Body of pancreas (tissue), 4 donors: ENCODE measurements around the gene DPYD. TPM values are rescaled to one million over a fixed set of nuclear protein-coding genes. Genes with fewer than 3 reads are reported as not detected.

Experiments used
- ATAC-seq: fragments of 150-250 bp; one replicate; pipeline ENCODE4 v1.9.1; 2016
- DNase-seq, 4 donors: peaks; one replicate each; pipeline ENCODE4 v3.0.0-alpha.2; 2019
- H3K27ac ChIP-seq, 4 donors: fragments of 200-600 bp; sonication (generic); 1 replicate in 3 of 4; 2 replicates in 1 of 4; pipeline versions ENCODE4 v1.5.1 to v1.6.1; 2016 to 2019; ENCODE audit warnings: mild to moderate bottlenecking in 1 of 4, mixed read lengths in 1 of 4, moderate library complexity in 1 of 4
- H3K27me3 ChIP-seq, 2 donors: fragments of 200-600 bp; sonication (generic); one replicate each; pipeline ENCODE4 v1.6.0; 2016; ENCODE audit warnings: mild to moderate bottlenecking in 1 of 2
- H3K36me3 ChIP-seq, 2 donors: fragments of 200-600 bp; sonication (generic); replicated peaks in 1 of 2; 2 replicates each; pipeline ENCODE4 v1.5.1; 2016; ENCODE audit warnings: low read depth in 2 of 2; ENCODE audit not compliant: insufficient read depth in 1 of 2
- H3K4me1 ChIP-seq: fragments of 200-600 bp; sonication (generic); one replicate; pipeline ENCODE4 v1.6.0; 2016
- H3K4me3 ChIP-seq, 2 donors: fragments of 200-600 bp; sonication (generic); 1 replicate in 1 of 2; 2 replicates in 1 of 2; pipeline ENCODE4 v1.5.1; 2016 to 2019
- H3K9me3 ChIP-seq, 3 donors: fragments of 200-600 bp; sonication (generic); 1 replicate in 2 of 3; 2 replicates in 1 of 3; pipeline ENCODE4 v1.5.1; 2016
- POLR2A ChIP-seq, 3 donors: fragments of 450-650 bp; IDR thresholded peaks; one replicate each; pipeline ENCODE4 v1.6.1; 2016; ENCODE audit warnings: antibody characterized with exemption in 3 of 3, mild to moderate bottlenecking in 2 of 3
- WGBS, 2 donors: methylation state at CpG; one replicate each; pipeline ENCODE4 v1.1.5; 2017; 5-methylcytosine and 5-hydroxymethylcytosine counted together
- intact Hi-C: fragments of 100-400 bp; cut with DNase I; formaldehyde crosslinking; loops from one replicate; pipeline ENCODE4 v1.15.1; 2023
- total RNA-seq, 2 donors: library from RNA; depleted of rRNA; stranded (reverse); fragments of >200 nt; gene quantifications; one replicate each; pipeline ENCODE4 v1.1.0, GENCODE V29; 2016
- TF ChIP-seq, protein P1 (sequence below), 7 experiments: fragments of 450-650 bp in 4 of 7; fragments of 200-600 bp in 3 of 7; sonication (generic) in 3 of 7; IDR thresholded peaks; one replicate each; pipeline ENCODE4 v1.5.1; 2016 to 2019; ENCODE audit warnings: antibody characterized with exemption in 7 of 7

The DPYD gene
- total RNA-seq, 2 donors from 2014 or later = 13.8 to 17.1 TPM

DNA sequence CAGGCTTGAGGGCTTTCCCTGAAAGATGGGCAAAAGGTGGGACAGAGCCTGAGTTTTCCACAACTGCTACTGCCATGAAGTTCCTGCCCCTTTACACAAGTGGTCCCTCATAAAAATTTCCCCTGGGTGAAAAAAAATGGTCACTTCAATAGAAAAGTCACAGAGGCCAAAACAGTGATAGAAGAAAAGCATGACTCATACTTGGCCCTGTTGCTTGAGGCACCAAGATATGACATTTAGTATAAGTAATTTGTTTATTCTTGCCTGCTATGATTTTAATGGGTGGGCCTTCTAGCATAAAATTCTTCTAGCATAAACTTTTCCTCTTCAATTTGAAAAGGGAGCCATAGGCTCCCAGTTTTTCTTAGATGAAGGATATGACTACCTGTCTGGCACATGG is 280.2 kb downstream of the DPYD start:
- no peaks in the 10 kb centered on the region for H3K9me3 ChIP-seq
- TF ChIP-seq POLR2A (IDR thresholded peaks at IDR 0.05) = no peak
- TF ChIP-seq, protein P1, sequence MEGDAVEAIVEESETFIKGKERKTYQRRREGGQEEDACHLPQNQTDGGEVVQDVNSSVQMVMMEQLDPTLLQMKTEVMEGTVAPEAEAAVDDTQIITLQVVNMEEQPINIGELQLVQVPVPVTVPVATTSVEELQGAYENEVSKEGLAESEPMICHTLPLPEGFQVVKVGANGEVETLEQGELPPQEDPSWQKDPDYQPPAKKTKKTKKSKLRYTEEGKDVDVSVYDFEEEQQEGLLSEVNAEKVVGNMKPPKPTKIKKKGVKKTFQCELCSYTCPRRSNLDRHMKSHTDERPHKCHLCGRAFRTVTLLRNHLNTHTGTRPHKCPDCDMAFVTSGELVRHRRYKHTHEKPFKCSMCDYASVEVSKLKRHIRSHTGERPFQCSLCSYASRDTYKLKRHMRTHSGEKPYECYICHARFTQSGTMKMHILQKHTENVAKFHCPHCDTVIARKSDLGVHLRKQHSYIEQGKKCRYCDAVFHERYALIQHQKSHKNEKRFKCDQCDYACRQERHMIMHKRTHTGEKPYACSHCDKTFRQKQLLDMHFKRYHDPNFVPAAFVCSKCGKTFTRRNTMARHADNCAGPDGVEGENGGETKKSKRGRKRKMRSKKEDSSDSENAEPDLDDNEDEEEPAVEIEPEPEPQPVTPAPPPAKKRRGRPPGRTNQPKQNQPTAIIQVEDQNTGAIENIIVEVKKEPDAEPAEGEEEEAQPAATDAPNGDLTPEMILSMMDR (IDR thresholded peaks at IDR 0.05) = no peak
- H3K27me3 ChIP-seq = no peaks in the 10 kb centered on the region
- DNase-seq (no peak), ATAC-seq (no peak)
- H3K36me3 ChIP-seq = no peaks in the 10 kb centered on the region
- no peak overlapping the region for H3K27ac ChIP-seq
- H3K4me3 ChIP-seq = no peak overlapping the region
- intact Hi-C loops = no loop called here
- no peaks in the 10 kb centered on the region for H3K4me1 ChIP-seq

DNA sequence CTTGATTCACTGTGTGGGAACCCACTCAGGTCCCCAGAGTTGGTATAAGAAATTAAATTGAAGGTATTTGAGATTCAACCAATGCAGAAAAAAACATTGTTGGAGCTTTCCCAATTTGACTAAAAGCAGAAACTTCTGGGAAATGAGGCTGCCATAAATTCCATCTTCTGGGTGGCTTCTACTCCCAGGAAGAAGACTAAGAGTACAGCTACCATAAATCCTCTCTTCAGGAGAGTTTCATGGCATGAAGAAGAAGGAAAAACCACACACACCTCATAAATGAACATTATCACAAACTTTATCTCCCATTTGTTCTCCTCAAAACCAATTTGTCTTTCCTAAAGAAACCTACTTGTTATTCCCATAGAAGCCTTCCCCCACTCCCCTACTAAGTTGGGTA is 283.9 kb downstream of the DPYD start:
- DNase-seq (no peak), ATAC-seq (no peak)
- no peaks in the 10 kb centered on the region for H3K36me3 ChIP-seq
- H3K4me3 ChIP-seq = no peak overlapping the region
- intact Hi-C loops = no loop called here
- no peaks in the 10 kb centered on the region for H3K4me1 ChIP-seq
- no peaks in the 10 kb centered on the region for H3K27me3 ChIP-seq
- TF ChIP-seq POLR2A (IDR thresholded peaks at IDR 0.05) = no peak
- no peak overlapping the region for H3K27ac ChIP-seq
- no peaks in the 10 kb centered on the region for H3K9me3 ChIP-seq

DNA sequence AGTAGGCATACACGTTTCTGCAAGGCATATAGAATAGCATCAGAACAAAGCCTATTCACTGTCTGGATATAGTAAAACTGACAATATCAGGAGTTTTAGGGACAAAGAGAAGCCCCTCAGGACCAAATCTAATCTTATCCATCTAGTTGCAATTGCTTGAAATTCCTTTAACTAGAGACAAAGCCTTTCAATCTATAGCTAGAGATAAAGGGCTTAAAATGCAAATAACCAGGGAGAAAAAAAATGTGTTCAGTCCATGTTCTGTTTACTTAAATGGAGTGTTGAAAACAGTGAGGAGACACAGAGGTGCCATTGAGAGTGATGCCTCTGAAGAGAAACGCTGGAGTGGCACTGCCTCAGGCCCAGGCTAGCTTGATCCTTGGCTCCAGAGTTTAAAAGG is 286.1 kb downstream of the DPYD start:
- no peak for ATAC-seq
- no peak for DNase-seq
- Histone ChIP-seq H3K36me3 (no peaks in the 10 kb centered on the region), H3K9me3 (no peaks in the 10 kb centered on the region), H3K27ac (no peak overlapping the region), H3K27me3 (no peaks in the 10 kb centered on the region), H3K4me3 (no peak overlapping the region), H3K4me1 (no peaks in the 10 kb centered on the region)
- TF ChIP-seq, protein P1 (IDR thresholded peaks at IDR 0.05) = no peak
- no peak for TF ChIP-seq POLR2A (IDR thresholded peaks at IDR 0.05)
- intact Hi-C loops = no loop called here
- 55 to 67% methylated on average over 2 of the region's 2 CpGs for WGBS, 2 donors

DNA sequence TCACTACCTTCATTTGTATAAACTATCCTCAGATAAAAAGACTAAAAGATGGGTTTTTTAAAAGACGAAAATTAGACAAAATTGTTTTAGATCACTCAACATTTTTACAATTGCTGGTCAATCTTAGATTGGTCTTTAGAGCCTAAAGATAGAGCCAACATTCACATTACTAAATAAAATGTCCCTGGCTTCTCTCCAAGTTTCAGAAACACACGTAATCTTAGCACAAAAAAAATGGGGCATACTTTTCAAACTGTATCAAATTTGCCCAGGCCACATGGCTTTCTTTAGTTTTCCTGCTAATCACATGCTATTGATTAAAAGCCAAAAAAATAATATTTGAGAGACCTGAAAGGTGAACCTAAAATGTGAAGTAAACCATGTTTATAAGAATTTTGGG is 288.1 kb downstream of the DPYD start:
- DNase-seq = no peak
- 54 to 78% methylated on average over 2 of the region's 2 CpGs for WGBS, 2 donors
- TF ChIP-seq, protein P1 (IDR thresholded peaks at IDR 0.05) = no peak
- TF ChIP-seq POLR2A (IDR thresholded peaks at IDR 0.05) = no peak
- H3K36me3 ChIP-seq = no peaks in the 10 kb centered on the region
- ATAC-seq = no peak
- no peaks in the 10 kb centered on the region for H3K4me1 ChIP-seq
- H3K9me3 ChIP-seq = no peaks in the 10 kb centered on the region
- no peak overlapping the region for H3K27ac ChIP-seq
- H3K4me3 ChIP-seq = no peak overlapping the region
- H3K27me3 ChIP-seq = no peaks in the 10 kb centered on the region
- intact Hi-C loops = no loop called here

DNA sequence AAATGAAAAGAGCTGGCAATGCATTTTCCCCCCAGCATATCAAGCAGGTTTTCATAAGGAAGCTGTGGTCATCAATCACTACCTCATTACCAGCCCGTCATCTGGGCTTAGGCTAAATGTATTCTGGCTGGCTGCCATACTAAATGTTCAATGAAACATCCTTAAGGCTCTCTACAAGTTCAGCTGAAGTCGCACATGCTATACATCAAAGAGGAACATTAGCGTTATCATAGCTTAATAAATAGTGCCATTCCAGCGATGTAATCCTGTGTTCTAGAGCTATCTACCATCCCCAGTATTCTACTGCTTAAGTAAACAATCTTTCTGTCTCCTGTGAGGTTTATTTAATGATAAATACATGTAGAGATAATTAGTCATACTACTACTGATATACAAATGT is 288.8 kb downstream of the DPYD start:
- ATAC-seq = no peak

More for the DNA sequence above, 288.8 kb downstream of the DPYD start:
- H3K27ac ChIP-seq = no peak overlapping the region
- no peak for DNase-seq
- no peak overlapping the region for H3K4me3 ChIP-seq
- H3K27me3 ChIP-seq = no peaks in the 10 kb centered on the region
- TF ChIP-seq POLR2A (IDR thresholded peaks at IDR 0.05) = no peak
- TF ChIP-seq, protein P1 (IDR thresholded peaks at IDR 0.05) = no peak
- 43 to 48% methylated on average over 4 of the region's 4 CpGs for WGBS, 2 donors
- no peaks in the 10 kb centered on the region for H3K4me1 ChIP-seq
- no peaks in the 10 kb centered on the region for H3K36me3 ChIP-seq
- no peaks in the 10 kb centered on the region for H3K9me3 ChIP-seq
- intact Hi-C loops = no loop called here
